Neural crest cell (in vitro differentiated cells): ENCODE results near the gene MICALL1. TPM values are rescaled to one million over a fixed set of nuclear protein-coding genes. Genes with fewer than 3 reads are reported as not detected.

ENCODE experiments used
- DNase-seq: peaks from one replicate; pipeline ENCODE4 v3.0.0; 2021; ENCODE audit warnings: low read depth, mixed read lengths, low spot score
- H3K27ac Mint-ChIP-seq: one replicate; pipeline ENCODE4 v1.8.0; 2021; ENCODE audit warnings: mild to moderate bottlenecking, mixed read lengths; ENCODE audit not compliant: unreplicated experiment
- H3K27me3 Mint-ChIP-seq: 2 replicates; pipeline ENCODE4 v1.8.0; 2021; ENCODE audit warnings: low read depth, mild to moderate bottlenecking, mixed read lengths
- H3K36me3 Mint-ChIP-seq: 2 replicates; pipeline ENCODE4 v1.8.0; 2021; ENCODE audit warnings: low read depth, mild to moderate bottlenecking, mixed read lengths
- H3K4me1 Mint-ChIP-seq: 2 replicates; pipeline ENCODE4 v1.8.0; 2021; ENCODE audit warnings: mixed read lengths
- H3K4me3 Mint-ChIP-seq: one replicate; pipeline ENCODE4 v1.8.0; 2021; ENCODE audit warnings: mild to moderate bottlenecking, mixed read lengths
- H3K9me3 Mint-ChIP-seq: 2 replicates; pipeline ENCODE4 v1.8.0; 2021; ENCODE audit warnings: mixed read lengths
- total RNA-seq: library from RNA; stranded (reverse); gene quantifications from 2 replicates; pipeline ENCODE4 v1.2.1, GENCODE V29; 2021
- TF ChIP-seq, protein P1 (sequence below): fragments of 200-600 bp; sonication (generic); conservative IDR thresholded peaks from 2 replicates; pipeline ENCODE4 v1.5.0; 2021; ENCODE audit warnings: antibody characterized with exemption, mild to moderate bottlenecking

The MICALL1 gene
- total RNA-seq, 1 donor from 2014 or later = 49.1 TPM

DNA sequence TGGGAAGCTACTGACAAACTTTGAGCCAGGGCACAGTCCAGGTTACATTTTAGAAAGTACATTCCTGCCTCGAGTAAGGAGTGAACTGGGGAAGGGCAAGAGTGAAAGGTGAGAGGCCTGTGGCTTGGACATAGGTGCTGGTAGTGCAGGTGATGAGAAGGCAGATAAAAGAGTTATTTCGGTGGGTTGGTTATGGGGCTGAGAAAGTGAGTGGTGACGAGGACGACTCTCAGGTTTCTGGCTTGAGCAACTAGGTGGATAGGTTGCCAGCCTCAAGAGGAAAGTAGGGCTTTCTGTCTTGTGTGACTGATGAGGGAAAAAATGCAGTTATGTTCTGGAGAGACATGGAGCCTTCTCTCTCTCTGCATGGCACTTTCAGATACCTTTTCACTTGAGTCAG is 51.1 kb downstream of the MICALL1 start:
- DNase-seq = no peak
- H3K4me1 Mint-ChIP-seq = peaks cover 32% of the 10 kb centered on the region
- no peaks in the 10 kb centered on the region for H3K27me3 Mint-ChIP-seq
- H3K9me3 Mint-ChIP-seq = no peaks in the 10 kb centered on the region
- H3K27ac Mint-ChIP-seq = peak overlapping the region; percentile 86
- TF ChIP-seq, protein P1, sequence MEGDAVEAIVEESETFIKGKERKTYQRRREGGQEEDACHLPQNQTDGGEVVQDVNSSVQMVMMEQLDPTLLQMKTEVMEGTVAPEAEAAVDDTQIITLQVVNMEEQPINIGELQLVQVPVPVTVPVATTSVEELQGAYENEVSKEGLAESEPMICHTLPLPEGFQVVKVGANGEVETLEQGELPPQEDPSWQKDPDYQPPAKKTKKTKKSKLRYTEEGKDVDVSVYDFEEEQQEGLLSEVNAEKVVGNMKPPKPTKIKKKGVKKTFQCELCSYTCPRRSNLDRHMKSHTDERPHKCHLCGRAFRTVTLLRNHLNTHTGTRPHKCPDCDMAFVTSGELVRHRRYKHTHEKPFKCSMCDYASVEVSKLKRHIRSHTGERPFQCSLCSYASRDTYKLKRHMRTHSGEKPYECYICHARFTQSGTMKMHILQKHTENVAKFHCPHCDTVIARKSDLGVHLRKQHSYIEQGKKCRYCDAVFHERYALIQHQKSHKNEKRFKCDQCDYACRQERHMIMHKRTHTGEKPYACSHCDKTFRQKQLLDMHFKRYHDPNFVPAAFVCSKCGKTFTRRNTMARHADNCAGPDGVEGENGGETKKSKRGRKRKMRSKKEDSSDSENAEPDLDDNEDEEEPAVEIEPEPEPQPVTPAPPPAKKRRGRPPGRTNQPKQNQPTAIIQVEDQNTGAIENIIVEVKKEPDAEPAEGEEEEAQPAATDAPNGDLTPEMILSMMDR = no peak
- H3K4me3 Mint-ChIP-seq = peak overlapping the region; percentile 75
- H3K36me3 Mint-ChIP-seq = peaks cover 27% of the 10 kb centered on the region

DNA sequence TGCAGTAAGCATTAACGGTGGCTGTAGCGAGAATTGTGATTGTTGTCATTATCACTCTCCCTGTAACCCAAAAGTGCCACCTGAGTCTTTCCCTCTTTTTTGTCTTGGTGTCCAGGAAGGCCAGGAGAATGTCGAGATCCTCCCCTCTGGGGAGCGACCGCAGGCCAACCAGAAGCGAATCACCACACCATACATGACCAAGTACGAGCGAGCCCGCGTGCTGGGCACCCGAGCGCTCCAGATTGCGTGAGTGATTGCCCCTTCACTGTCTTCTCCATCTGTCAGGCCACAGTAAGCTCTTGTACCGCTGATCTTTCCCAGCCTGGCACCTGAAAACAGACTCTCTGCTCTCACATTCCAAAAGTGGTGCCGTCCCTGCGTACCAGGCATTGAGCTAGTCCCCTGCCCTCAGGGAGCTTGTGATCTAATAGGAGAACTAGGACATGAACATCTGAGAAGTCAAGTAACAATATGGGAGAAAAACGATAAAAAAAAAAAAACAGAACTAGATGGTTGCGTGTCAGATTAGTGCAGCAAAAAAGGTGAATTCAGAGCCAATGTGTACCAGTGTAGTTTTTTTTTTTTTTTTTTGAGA is 53.2 kb downstream of the MICALL1 start:
- DNase-seq = no peak
- H3K4me3 Mint-ChIP-seq = peak overlapping the region; percentile 33
- TF ChIP-seq, protein P1 = no peak
- H3K27ac Mint-ChIP-seq = no peak overlapping the region
- no peaks in the 10 kb centered on the region for H3K27me3 Mint-ChIP-seq
- H3K36me3 Mint-ChIP-seq = peaks cover 31% of the 10 kb centered on the region
- H3K9me3 Mint-ChIP-seq = no peaks in the 10 kb centered on the region
- peaks cover 16% of the 10 kb centered on the region for H3K4me1 Mint-ChIP-seq

DNA sequence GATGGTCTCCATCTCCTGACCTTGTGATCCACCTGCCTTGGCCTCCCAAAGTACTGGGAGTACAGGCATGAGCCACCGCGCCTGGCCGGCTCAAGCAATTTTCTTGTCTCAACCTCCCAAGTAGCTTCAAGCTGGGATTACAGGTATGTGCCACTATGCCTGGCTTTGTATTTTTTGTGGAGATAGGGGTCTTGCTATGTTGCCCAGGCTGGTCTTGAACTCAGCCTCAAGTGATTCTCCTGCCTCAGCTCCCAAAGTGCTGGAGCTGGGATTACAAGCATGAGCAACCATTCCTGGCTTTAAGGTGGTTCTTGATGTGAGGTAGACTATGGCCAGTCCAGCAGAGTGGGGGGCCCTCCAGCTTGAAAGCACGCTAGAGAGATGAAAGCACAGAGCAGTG is 55.0 kb downstream of the MICALL1 start:
- peaks cover 17% of the 10 kb centered on the region for H3K4me1 Mint-ChIP-seq
- peaks cover 4% of the 10 kb centered on the region for H3K27me3 Mint-ChIP-seq
- TF ChIP-seq, protein P1 = no peak
- H3K4me3 Mint-ChIP-seq = no peak overlapping the region
- no peaks in the 10 kb centered on the region for H3K9me3 Mint-ChIP-seq
- H3K36me3 Mint-ChIP-seq = peaks cover 37% of the 10 kb centered on the region
- DNase-seq = no peak
- no peak overlapping the region for H3K27ac Mint-ChIP-seq

DNA sequence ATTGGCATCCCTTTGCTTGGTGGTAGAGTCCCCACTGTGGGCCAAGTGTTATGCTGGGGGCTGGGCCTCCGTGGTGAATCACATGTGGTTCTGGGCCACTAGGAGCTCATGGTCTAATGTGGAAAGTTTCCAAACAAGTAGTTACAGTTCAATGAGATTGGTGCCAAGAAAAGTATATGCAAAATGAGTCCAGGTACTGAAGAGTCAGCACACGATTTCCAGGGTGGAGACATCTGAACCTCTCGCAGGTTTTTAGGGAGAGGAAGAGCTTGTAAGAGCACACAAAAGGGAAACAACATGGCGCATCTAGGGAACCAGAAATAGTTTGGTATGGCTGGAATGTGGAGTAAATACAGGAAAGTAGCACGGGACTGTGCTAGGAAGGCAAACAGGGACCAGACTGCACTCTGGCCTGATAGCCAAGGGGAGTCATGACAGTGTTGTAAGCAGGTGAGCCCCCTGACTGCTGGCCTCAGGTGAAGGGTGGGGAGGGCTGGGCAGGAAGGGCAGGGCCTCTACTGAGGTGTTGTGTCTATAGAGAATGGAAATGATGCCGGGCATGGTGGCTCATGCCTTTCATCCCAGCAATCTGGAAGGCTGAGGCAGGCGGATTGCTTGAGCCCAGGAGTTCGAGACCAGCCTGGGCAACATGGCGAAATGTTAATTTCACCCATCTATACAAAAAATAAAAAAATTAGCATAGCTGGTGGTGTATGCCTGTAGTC is 60.0 kb downstream of the MICALL1 start:
- no peak overlapping the region for H3K27ac Mint-ChIP-seq
- no peak for DNase-seq

DNA sequence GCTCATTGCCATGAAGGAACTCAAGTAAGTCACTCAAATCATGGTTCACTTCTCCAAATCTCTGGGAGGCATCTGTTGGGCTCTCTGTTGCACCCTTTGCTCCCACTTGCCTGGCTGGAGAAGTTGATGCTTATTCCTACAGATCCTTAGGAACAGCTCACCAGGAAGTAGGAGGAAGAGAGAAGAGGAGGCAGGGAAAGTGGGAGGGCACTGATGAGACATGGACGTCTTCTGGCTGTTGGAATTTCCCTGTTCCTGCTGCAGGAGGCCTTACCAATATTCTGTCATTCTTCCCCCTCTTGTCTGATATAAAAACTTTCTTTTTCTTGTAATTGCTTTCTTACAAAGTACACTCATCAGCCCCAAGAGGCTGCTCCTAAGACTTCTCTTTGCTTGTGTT is 61.0 kb downstream of the MICALL1 start:
- TF ChIP-seq, protein P1 = no peak
- DNase-seq = no peak
- Mint-ChIP-seq H3K4me3 (peak overlapping the region; percentile 92), H3K4me1 (peaks cover 60% of the 10 kb centered on the region), H3K9me3 (no peaks in the 10 kb centered on the region), H3K36me3 (peaks cover 38% of the 10 kb centered on the region), H3K27me3 (peaks cover 51% of the 10 kb centered on the region), H3K27ac (peak overlapping the region; percentile 95)

More for the DNA sequence above, 60.0 kb downstream of the MICALL1 start:
- H3K36me3 Mint-ChIP-seq = peaks cover 37% of the 10 kb centered on the region
- peaks cover 42% of the 10 kb centered on the region for H3K27me3 Mint-ChIP-seq
- peak overlapping the region; percentile 92 for H3K4me3 Mint-ChIP-seq
- no peaks in the 10 kb centered on the region for H3K9me3 Mint-ChIP-seq
- H3K4me1 Mint-ChIP-seq = peaks cover 50% of the 10 kb centered on the region
- TF ChIP-seq, protein P1 = no peak
